ENCODE measurements around the gene TOM1.

The TOM1 gene

DNA sequence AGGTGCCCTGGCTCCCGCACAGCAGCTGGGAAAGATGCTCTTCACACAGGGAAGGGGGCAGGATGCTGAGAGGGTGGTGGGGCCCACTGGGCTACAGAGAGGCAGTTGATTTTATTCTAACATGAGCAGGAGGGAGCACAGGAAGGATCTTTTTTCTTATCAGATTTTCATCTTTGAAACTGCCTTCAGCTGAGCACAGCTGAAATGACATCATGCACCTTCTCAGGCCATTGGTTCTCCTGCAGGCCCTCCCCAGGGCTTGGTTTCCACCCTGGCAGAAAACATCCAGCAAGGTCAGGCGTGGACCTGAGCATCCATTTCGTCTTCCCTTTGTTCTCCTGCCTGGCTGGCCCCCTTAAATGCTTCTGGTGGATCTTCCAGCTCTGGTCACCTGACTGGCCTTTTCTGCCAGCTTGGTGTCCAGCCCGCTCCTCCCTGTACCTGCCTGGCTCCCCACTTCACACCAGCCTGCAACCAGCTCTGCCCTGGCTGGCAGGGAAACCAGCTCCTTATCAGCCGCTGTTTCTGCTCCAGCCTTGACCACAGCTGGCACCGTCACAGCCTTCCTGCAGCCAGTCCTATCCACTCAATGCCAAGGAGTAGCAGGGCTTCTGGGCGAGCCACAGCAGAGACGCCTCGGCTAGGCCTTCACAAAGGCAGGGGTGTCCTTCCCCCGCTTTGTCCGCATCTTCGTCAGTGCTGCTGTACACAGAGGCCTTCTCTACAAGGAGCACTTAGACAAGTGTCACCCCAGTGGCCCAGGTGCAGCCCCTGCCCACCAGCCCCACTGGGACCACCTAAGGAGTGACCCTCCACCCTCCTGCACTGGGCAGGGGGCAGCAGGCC, 36.5 kb downstream of the TOM1 start:
- Histone ChIP-seq H3K9me2 (replicated peaks; ENCODE audit: low read depth, low read length) (no peaks in the 10 kb centered on the region), H3K79me2 (ENCODE audit: insufficient read depth, low read length) (peaks cover 9% of the 10 kb centered on the region), H3K27me3 (ENCODE audit: insufficient read depth, low read length, poor library complexity, severe bottlenecking) (no peaks in the 10 kb centered on the region), H3K4me2 (ENCODE audit: low read depth, low read length, poor library complexity, severe bottlenecking) (peak overlapping the region; percentile 79), H3K9ac (ENCODE audit: low read depth, low read length, poor library complexity, severe bottlenecking) (peak overlapping the region; percentile 78), H4K20me1 (ENCODE audit: insufficient read depth, low read length, poor library complexity, severe bottlenecking) (no peaks in the 10 kb centered on the region), H3K36me3 (ENCODE audit: insufficient read depth, low read length) (peaks cover 9% of the 10 kb centered on the region; the same call in 1 of the 2 replicates), H2AFZ (ENCODE audit: low read length) (no peak overlapping the region), H3K9me3 (ENCODE audit: insufficient read depth, low read depth, low read length) (no peaks in the 10 kb centered on the region), H3K4me3 (ENCODE audit: low read length, poor library complexity, severe bottlenecking) (peak overlapping the region; percentile 53), H3K4me1 (ENCODE audit: insufficient read depth, low read length, poor library complexity, severe bottlenecking) (peaks cover 65% of the 10 kb centered on the region), H3F3A (ENCODE audit: low read depth) (peaks cover 12% of the 10 kb centered on the region; the same call in 1 of the 2 replicates)
- TF ChIP-seq, protein P1, sequence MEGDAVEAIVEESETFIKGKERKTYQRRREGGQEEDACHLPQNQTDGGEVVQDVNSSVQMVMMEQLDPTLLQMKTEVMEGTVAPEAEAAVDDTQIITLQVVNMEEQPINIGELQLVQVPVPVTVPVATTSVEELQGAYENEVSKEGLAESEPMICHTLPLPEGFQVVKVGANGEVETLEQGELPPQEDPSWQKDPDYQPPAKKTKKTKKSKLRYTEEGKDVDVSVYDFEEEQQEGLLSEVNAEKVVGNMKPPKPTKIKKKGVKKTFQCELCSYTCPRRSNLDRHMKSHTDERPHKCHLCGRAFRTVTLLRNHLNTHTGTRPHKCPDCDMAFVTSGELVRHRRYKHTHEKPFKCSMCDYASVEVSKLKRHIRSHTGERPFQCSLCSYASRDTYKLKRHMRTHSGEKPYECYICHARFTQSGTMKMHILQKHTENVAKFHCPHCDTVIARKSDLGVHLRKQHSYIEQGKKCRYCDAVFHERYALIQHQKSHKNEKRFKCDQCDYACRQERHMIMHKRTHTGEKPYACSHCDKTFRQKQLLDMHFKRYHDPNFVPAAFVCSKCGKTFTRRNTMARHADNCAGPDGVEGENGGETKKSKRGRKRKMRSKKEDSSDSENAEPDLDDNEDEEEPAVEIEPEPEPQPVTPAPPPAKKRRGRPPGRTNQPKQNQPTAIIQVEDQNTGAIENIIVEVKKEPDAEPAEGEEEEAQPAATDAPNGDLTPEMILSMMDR (conservative IDR thresholded peaks at IDR 0.05; ENCODE audit: low read length), result no peak
- no peak for TF ChIP-seq EZH2phosphoT487 (IDR thresholded peaks at IDR 0.05; ENCODE audit: borderline replicate concordance)

DNA sequence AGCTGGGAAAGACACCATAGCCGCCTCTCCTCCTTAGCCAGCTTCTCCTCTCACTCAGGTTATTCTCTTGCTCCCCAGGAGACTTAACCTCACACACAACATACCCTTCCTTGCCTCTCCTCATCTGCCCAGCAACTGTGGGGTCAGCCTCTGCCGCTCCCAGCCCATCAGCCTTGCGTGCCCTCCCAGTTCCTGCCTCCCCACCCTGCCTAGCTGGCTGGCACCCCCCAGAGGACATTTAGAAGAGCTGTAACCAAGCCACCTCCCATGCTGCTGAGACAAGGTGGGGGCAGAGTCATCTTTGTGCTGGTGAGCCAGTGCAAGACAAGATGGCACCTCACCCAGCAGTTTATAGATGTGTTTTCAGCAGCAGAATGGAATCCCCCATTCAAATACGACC, 38.2 kb downstream of the TOM1 start:
- no peaks in the 10 kb centered on the region for H3K27me3 ChIP-seq (ENCODE audit: insufficient read depth, low read length, poor library complexity, severe bottlenecking)
- H3K36me3 ChIP-seq (ENCODE audit: insufficient read depth, low read length), result peaks cover 5% of the 10 kb centered on the region; the same call in 1 of the 2 replicates
- peaks cover 12% of the 10 kb centered on the region; the same call in 1 of the 2 replicates for H3F3A ChIP-seq (ENCODE audit: low read depth)
- H2AFZ ChIP-seq (ENCODE audit: low read length), result no peak overlapping the region
- peaks cover 9% of the 10 kb centered on the region for H3K79me2 ChIP-seq (ENCODE audit: insufficient read depth, low read length)
- no peaks in the 10 kb centered on the region for H3K9me3 ChIP-seq (ENCODE audit: insufficient read depth, low read depth, low read length)
- no peaks in the 10 kb centered on the region for H3K9me2 ChIP-seq (replicated peaks; ENCODE audit: low read depth, low read length)
- TF ChIP-seq, protein P1 (conservative IDR thresholded peaks at IDR 0.05; ENCODE audit: low read length), result peak; percentile 66
- no peak for TF ChIP-seq EZH2phosphoT487 (IDR thresholded peaks at IDR 0.05; ENCODE audit: borderline replicate concordance)
- H3K9ac ChIP-seq (ENCODE audit: low read depth, low read length, poor library complexity, severe bottlenecking), result peak overlapping the region; percentile 56
- H3K4me2 ChIP-seq (ENCODE audit: low read depth, low read length, poor library complexity, severe bottlenecking), result peak overlapping the region; percentile 36
- peaks cover 55% of the 10 kb centered on the region for H3K4me1 ChIP-seq (ENCODE audit: insufficient read depth, low read length, poor library complexity, severe bottlenecking)
- no peaks in the 10 kb centered on the region for H4K20me1 ChIP-seq (ENCODE audit: insufficient read depth, low read length, poor library complexity, severe bottlenecking)
- no peak overlapping the region for H3K4me3 ChIP-seq (ENCODE audit: low read length, poor library complexity, severe bottlenecking)

DNA sequence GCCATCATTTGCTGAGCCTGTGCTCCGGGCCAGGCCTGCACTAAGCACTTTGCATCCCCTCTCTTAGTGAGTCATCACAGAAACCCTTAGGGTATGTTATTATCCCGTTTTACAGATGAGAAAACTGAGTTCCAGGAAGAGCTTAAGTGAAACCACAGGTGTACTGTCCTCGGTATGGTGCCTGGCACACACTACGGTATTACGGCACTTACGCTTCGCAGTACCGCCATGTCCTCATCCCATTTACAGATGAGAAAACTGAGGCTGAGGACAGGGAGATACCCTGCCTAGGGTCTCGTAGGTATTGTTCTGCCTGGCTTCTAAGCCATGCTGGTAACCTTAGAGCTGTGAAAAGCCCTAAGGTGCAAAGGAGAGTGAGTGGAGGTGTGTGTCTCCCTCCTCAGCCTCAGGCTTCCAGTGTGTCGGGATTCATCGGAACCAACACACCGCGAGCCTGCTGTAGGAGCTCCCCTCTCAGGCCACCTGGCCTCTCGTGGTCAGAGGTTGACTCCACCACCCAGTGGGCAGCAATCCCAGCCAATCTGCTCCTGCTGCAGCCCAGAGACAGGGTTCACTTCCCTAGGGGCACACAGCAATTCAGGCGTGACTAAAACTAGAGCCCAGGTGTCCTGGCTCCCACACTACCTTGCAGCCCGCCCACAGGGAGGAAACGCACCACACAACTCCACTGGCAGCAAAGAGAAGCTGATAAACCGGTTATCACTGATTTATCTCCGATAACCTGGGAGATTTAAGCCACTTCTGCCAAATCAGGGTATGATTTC, 41.6 kb downstream of the TOM1 start:
- no peak overlapping the region for H3K9ac ChIP-seq (ENCODE audit: low read depth, low read length, poor library complexity, severe bottlenecking)
- H3K36me3 ChIP-seq (ENCODE audit: insufficient read depth, low read length), result peaks cover 10% of the 10 kb centered on the region; the same call in 1 of the 2 replicates
- H3K27me3 ChIP-seq (ENCODE audit: insufficient read depth, low read length, poor library complexity, severe bottlenecking), result no peaks in the 10 kb centered on the region
- H2AFZ ChIP-seq (ENCODE audit: low read length), result no peak overlapping the region
- H3K4me2 ChIP-seq (ENCODE audit: low read depth, low read length, poor library complexity, severe bottlenecking), result no peak overlapping the region
- 0 out of 2 replicates have a peak, but pooled peaks cover 2% of the 10 kb centered on the region for H3F3A ChIP-seq (ENCODE audit: low read depth)
- H3K9me2 ChIP-seq (replicated peaks; ENCODE audit: low read depth, low read length), result no peaks in the 10 kb centered on the region
- no peak overlapping the region for H3K4me3 ChIP-seq (ENCODE audit: low read length, poor library complexity, severe bottlenecking)
- H3K79me2 ChIP-seq (ENCODE audit: insufficient read depth, low read length), result no peaks in the 10 kb centered on the region
- no peak for TF ChIP-seq EZH2phosphoT487 (IDR thresholded peaks at IDR 0.05; ENCODE audit: borderline replicate concordance)
- TF ChIP-seq, protein P1 (conservative IDR thresholded peaks at IDR 0.05; ENCODE audit: low read length), result no peak
- H3K4me1 ChIP-seq (ENCODE audit: insufficient read depth, low read length, poor library complexity, severe bottlenecking), result peaks cover 22% of the 10 kb centered on the region
- no peaks in the 10 kb centered on the region for H4K20me1 ChIP-seq (ENCODE audit: insufficient read depth, low read length, poor library complexity, severe bottlenecking)
- H3K9me3 ChIP-seq (ENCODE audit: insufficient read depth, low read depth, low read length), result no peaks in the 10 kb centered on the region
